Activated CD4-positive, alpha-beta T cell treated with anti-CD3 and anti-CD28 coated beads, Interleukin-2, amount 10 ng/mL, durations not matched to agents 7 days and 5 days (primary cell): ENCODE results near the gene PTPRM. TPM values are rescaled to one million over a fixed set of nuclear protein-coding genes. Genes with fewer than 3 reads are reported as not detected.

ENCODE experiments used
- CTCF ChIA-PET: fragments of 350-600 bp; sonication (Branson Sonifier 250); formaldehyde crosslinking; loops from one replicate; lab custom pipeline; 2021; ENCODE audit warnings: antibody characterized with exemption; lab: Charles Lee
- POLR2A ChIA-PET: fragments of 350-600 bp; sonication (Branson Sonifier 250); formaldehyde crosslinking; loops from one replicate; lab custom pipeline; 2021; ENCODE audit warnings: antibody characterized with exemption; lab: Charles Lee
- DNase-seq: peaks from one replicate; pipeline ENCODE4 v3.0.0-alpha.2; 2020
- H3K27ac Mint-ChIP-seq: one replicate; pipeline ENCODE4 v1.8.0; 2021; ENCODE audit warnings: mild to moderate bottlenecking, moderate library complexity, mixed read lengths
- H3K27me3 Mint-ChIP-seq: one replicate; pipeline ENCODE4 v1.8.0; 2021; ENCODE audit warnings: mixed read lengths
- H3K36me3 Mint-ChIP-seq: one replicate; pipeline ENCODE4 v1.8.0; 2021; ENCODE audit warnings: low read depth, mixed read lengths
- H3K4me1 Mint-ChIP-seq: one replicate; pipeline ENCODE4 v1.8.0; 2021; ENCODE audit warnings: mixed read lengths
- H3K4me3 Mint-ChIP-seq: one replicate; pipeline ENCODE4 v1.8.0; 2021; ENCODE audit warnings: mild to moderate bottlenecking, moderate library complexity, mixed read lengths
- H3K9me3 Mint-ChIP-seq: one replicate; pipeline ENCODE4 v1.8.0; 2021; ENCODE audit warnings: mixed read lengths
- total RNA-seq, 2 experiments: library from RNA; stranded (reverse); gene quantifications; one replicate each; pipeline ENCODE4 v1.2.3, GENCODE V29; 2021

Gene PTPRM
- total RNA-seq, 2 experiments from 2014 or later, result 5.1 to 10.5 TPM

DNA sequence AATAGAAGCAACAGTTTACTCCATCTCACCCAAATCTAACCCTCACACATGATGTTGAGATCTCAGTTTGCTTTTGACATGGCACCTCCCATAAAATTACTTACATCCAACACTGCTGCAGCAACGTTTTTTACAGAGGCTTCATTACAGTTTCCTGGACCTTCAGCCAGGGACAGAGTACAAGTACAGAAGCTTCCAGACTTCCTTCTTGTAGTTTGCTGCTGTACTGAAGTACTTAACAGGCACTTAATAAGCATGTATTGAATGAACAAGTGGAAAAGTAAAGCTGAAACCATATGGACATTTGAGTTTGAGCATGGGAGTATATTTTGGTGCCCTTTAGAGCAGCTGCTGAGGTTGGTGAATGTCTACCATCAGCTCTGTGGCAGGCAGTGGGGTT is 514.2 kb downstream of the PTPRM start:
- H3K9me3 Mint-ChIP-seq, result no peaks in the 10 kb centered on the region
- POLR2A ChIA-PET, result no interaction called here
- no peaks in the 10 kb centered on the region for H3K36me3 Mint-ChIP-seq
- DNase-seq, result no peak
- no peaks in the 10 kb centered on the region for H3K27me3 Mint-ChIP-seq
- CTCF ChIA-PET, result no interaction called here
- H3K27ac Mint-ChIP-seq, result no peak overlapping the region
- no peak overlapping the region for H3K4me3 Mint-ChIP-seq
- H3K4me1 Mint-ChIP-seq, result no peaks in the 10 kb centered on the region

- ChIA-PET CTCF (no interaction called here), POLR2A (no interaction called here)
- Mint-ChIP-seq H3K27me3 (no peaks in the 10 kb centered on the region), H3K4me3 (no peak overlapping the region), H3K36me3 (no peaks in the 10 kb centered on the region), H3K27ac (no peak overlapping the region), H3K9me3 (no peaks in the 10 kb centered on the region), H3K4me1 (no peaks in the 10 kb centered on the region)
- no peak for DNase-seq
Observed at GRCh38 chr18:8081872-8082553, 514.9 kb downstream of the PTPRM start.

DNA sequence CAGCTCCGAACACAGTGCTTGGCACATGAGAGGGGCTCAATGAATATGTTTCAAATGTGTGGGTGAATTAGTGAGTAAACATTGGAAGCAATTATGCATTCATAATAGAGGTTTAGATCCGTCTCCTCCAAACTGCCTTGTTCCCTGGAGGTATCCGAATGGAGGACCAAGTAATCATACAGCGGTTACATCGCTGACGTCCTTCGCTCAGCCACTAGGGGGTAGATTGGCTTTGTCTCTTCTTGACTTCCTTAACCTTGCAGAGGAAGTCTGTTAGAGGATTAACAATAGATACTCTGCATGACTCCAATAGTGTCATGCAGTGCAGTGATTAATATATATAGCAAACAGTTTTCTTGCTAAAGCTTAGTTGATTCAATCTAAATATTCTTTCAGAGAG is 517.0 kb downstream of the PTPRM start:
- H3K36me3 Mint-ChIP-seq, result no peaks in the 10 kb centered on the region
- no peak overlapping the region for H3K27ac Mint-ChIP-seq
- POLR2A ChIA-PET, result no interaction called here
- no peaks in the 10 kb centered on the region for H3K27me3 Mint-ChIP-seq
- H3K9me3 Mint-ChIP-seq, result no peaks in the 10 kb centered on the region
- no peaks in the 10 kb centered on the region for H3K4me1 Mint-ChIP-seq
- DNase-seq, result no peak
- no peak overlapping the region for H3K4me3 Mint-ChIP-seq
- CTCF ChIA-PET, result no interaction called here

DNA sequence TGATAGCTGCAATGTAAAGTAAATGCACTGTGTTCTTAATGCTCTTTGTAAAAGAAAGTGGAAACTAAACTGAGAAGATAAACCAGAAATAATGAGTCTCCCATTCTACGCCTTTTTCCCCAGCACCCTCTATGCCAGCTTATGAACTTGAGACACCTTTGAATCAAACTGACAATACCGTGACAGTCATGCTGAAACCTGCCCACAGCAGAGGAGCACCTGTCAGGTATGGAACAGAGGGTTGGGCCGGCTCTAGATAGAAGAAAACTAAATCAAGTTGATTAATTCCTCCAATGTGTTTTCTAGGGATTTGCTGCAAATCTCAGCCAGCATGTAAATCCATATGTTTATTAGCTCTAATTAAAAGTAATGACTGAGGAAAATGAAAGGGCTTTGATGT is 521.5 kb downstream of the PTPRM start:
- ChIA-PET CTCF (no interaction called here), POLR2A (no interaction called here)
- no peak for DNase-seq
- no peaks in the 10 kb centered on the region for H3K9me3 Mint-ChIP-seq
- H3K4me1 Mint-ChIP-seq, result no peaks in the 10 kb centered on the region
- H3K27ac Mint-ChIP-seq, result no peak overlapping the region
- no peaks in the 10 kb centered on the region for H3K36me3 Mint-ChIP-seq
- no peak overlapping the region for H3K4me3 Mint-ChIP-seq
- H3K27me3 Mint-ChIP-seq, result no peaks in the 10 kb centered on the region

DNA sequence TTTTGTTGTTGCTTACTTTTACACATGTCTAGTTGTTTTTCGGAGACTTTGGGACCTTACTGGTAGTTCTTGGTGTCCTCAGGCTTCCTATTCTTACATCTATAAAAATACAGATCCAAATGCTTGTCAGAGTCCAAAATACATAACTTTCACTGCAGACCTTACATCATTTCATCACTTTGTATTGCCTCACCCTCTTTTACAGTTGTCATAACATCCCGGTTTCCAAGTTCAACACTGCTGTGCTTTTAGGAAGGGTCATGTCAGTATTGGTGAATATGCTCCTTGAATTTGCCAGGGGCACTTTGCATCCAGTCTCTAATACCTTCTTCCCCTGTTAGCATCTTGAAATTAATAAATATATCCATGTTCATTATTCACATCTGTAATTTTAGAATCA is 523.9 kb downstream of the PTPRM start:
- CTCF ChIA-PET, result no interaction called here

GRCh38 chr18:8095947-8096570 is 528.9 kb downstream of the PTPRM start:
- no peaks in the 10 kb centered on the region for H3K9me3 Mint-ChIP-seq
- H3K36me3 Mint-ChIP-seq, result no peaks in the 10 kb centered on the region
- H3K27me3 Mint-ChIP-seq, result no peaks in the 10 kb centered on the region
- POLR2A ChIA-PET, result no interaction called here
- H3K4me3 Mint-ChIP-seq, result no peak overlapping the region
- no peak for DNase-seq
- CTCF ChIA-PET, result no interaction called here
- no peaks in the 10 kb centered on the region for H3K4me1 Mint-ChIP-seq
- no peak overlapping the region for H3K27ac Mint-ChIP-seq

More for the DNA sequence above, 523.9 kb downstream of the PTPRM start:
- H3K36me3 Mint-ChIP-seq, result no peaks in the 10 kb centered on the region
- no peaks in the 10 kb centered on the region for H3K4me1 Mint-ChIP-seq
- no peak overlapping the region for H3K27ac Mint-ChIP-seq
- H3K4me3 Mint-ChIP-seq, result no peak overlapping the region
- POLR2A ChIA-PET, result no interaction called here
- H3K27me3 Mint-ChIP-seq, result no peaks in the 10 kb centered on the region
- no peak for DNase-seq
- no peaks in the 10 kb centered on the region for H3K9me3 Mint-ChIP-seq

DNA sequence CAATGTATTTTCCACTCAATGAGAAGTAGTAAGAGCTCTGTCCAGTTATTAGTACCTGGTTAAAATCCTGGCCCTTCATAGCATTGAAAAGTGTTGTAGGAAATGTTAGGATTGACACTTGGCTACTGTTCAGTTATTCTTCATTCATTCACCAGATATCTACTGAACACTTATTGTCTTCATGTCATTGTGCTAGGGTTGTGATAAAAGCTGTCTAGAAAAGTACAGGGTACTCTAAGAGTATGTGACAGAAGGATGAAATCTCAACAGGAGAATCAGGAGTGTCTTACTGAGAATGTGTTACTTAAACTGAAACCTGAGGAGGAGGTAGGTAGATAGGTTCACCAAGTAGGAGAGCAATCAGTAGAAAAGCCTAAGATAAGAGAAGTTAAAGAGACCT is 530.3 kb downstream of the PTPRM start:
- Mint-ChIP-seq H3K27ac (no peak overlapping the region), H3K36me3 (no peaks in the 10 kb centered on the region), H3K4me1 (no peaks in the 10 kb centered on the region), H3K4me3 (no peak overlapping the region), H3K27me3 (no peaks in the 10 kb centered on the region), H3K9me3 (no peaks in the 10 kb centered on the region)
- CTCF ChIA-PET, result no interaction called here
- DNase-seq, result no peak
- POLR2A ChIA-PET, result no interaction called here

- Mint-ChIP-seq H3K36me3 (no peaks in the 10 kb centered on the region), H3K27me3 (no peaks in the 10 kb centered on the region), H3K27ac (no peak overlapping the region), H3K4me3 (no peak overlapping the region), H3K4me1 (no peaks in the 10 kb centered on the region), H3K9me3 (peaks cover 4% of the 10 kb centered on the region)
- POLR2A ChIA-PET, result no interaction called here
- CTCF ChIA-PET, result no interaction called here
- no peak for DNase-seq
Observed at GRCh38 chr18:8097927-8098326, 530.8 kb downstream of the PTPRM start.

- Mint-ChIP-seq H3K4me3 (no peak overlapping the region), H3K27me3 (no peaks in the 10 kb centered on the region), H3K27ac (no peak overlapping the region), H3K9me3 (peaks cover 4% of the 10 kb centered on the region), H3K36me3 (no peaks in the 10 kb centered on the region), H3K4me1 (no peaks in the 10 kb centered on the region)
- POLR2A ChIA-PET, result no interaction called here
- DNase-seq, result no peak
- CTCF ChIA-PET, result no interaction called here
Observed at GRCh38 chr18:8106603-8107002, 539.5 kb downstream of the PTPRM start.

DNA sequence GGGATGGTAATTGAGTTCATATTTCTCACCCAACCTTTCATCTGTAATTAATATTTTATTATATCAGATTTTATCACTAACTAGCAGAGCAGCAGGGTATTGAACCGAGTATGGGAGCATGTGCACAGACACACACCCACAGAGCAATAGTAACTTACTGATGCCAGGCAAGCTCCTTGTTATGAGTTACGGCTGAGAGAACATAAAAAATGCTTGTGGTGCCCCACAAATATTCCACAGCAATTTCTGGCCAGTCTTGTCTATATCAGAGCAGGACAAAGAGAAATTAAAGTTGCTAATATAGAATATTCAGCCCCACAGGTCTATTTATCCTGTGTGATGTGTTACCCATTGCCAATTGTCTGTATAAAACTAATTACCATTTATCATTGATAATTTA is 540.3 kb downstream of the PTPRM start:
- no peak overlapping the region for H3K27ac Mint-ChIP-seq
- CTCF ChIA-PET, result no interaction called here
- POLR2A ChIA-PET, result no interaction called here

DNA sequence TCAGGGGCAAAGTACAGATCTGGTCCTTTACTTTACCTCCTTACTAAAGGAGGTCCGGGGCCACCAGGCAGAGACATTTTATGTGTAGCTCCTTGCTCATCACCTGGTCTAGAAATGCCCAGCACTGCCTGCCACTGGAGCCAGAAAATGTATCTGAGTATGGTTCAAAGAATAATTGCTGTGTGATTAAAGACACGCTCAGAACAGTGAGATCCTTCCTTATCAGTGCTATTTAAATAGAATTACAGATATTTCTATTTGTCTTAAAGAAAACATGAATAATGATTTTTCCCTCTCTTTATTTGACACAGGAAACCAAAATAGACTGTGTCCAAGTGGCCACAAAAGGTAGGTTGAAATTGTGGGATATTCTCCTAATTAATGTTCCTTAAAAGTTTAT is 547.4 kb downstream of the PTPRM start:
- Mint-ChIP-seq H3K9me3 (no peaks in the 10 kb centered on the region), H3K36me3 (no peaks in the 10 kb centered on the region), H3K27me3 (no peaks in the 10 kb centered on the region), H3K4me3 (no peak overlapping the region), H3K27ac (no peak overlapping the region), H3K4me1 (no peaks in the 10 kb centered on the region)
- POLR2A ChIA-PET, result no interaction called here
- CTCF ChIA-PET, result no interaction called here
- no peak for DNase-seq

More for the DNA sequence above, 540.3 kb downstream of the PTPRM start:
- peaks cover 4% of the 10 kb centered on the region for H3K9me3 Mint-ChIP-seq
- no peaks in the 10 kb centered on the region for H3K36me3 Mint-ChIP-seq
- H3K27me3 Mint-ChIP-seq, result no peaks in the 10 kb centered on the region
- H3K4me1 Mint-ChIP-seq, result no peaks in the 10 kb centered on the region
- no peak overlapping the region for H3K4me3 Mint-ChIP-seq
- DNase-seq, result no peak

GRCh38 chr18:8116341-8117005 is 549.4 kb downstream of the PTPRM start:
- H3K4me3 Mint-ChIP-seq, result no peak overlapping the region
- no peaks in the 10 kb centered on the region for H3K4me1 Mint-ChIP-seq
- H3K36me3 Mint-ChIP-seq, result no peaks in the 10 kb centered on the region
- POLR2A ChIA-PET, result no interaction called here
- no peak overlapping the region for H3K27ac Mint-ChIP-seq
- no peaks in the 10 kb centered on the region for H3K9me3 Mint-ChIP-seq
- CTCF ChIA-PET, result no interaction called here
- no peaks in the 10 kb centered on the region for H3K27me3 Mint-ChIP-seq
- no peak for DNase-seq

- Mint-ChIP-seq H3K9me3 (no peaks in the 10 kb centered on the region), H3K36me3 (no peaks in the 10 kb centered on the region), H3K27me3 (no peaks in the 10 kb centered on the region), H3K4me3 (no peak overlapping the region), H3K27ac (no peak overlapping the region), H3K4me1 (no peaks in the 10 kb centered on the region)
- no peak for DNase-seq
- CTCF ChIA-PET, result no interaction called here
- POLR2A ChIA-PET, result no interaction called here
Observed at GRCh38 chr18:8117006-8117371, 549.9 kb downstream of the PTPRM start.
